A673 (cell line): Measurements from ENCODE around the gene CASP2. TPM values are rescaled to one million over a fixed set of nuclear protein-coding genes. Genes with fewer than 3 reads are reported as not detected.

ENCODE experiments used
- BruUV-seq: library from RNA; stranded (reverse); fragments of 400-500 nt; replicated peaks from 2 replicates; lab custom pipeline; 2021; lab: Mats Ljungman, UMichigan
- CTCF ChIA-PET: fragments of 300-600 bp; sonication (Branson Sonifier 250); formaldehyde crosslinking; loops from one replicate; lab custom pipeline; 2022; ENCODE audit warnings: antibody characterized with exemption; lab: Charles Lee
- POLR2A ChIA-PET: fragments of 300-600 bp; sonication (Branson Sonifier 250); formaldehyde crosslinking; loops from one replicate; lab custom pipeline; 2022; ENCODE audit warnings: antibody characterized with exemption; ENCODE audit not compliant: low non-redundant PET; lab: Charles Lee
- DNase-seq: peaks from one replicate; pipeline ENCODE4 v3.0.0-alpha.2; 2015; ENCODE audit warnings: low spot score
- H3K27ac ChIP-seq: fragments of 200-600 bp; sonication (generic); 2 replicates; pipeline ENCODE4 v1.5.1; 2016; ENCODE audit warnings: mixed run types, low read depth, mild to moderate bottlenecking, mixed read lengths, antibody characterized with exemption, low read length; ENCODE audit not compliant: poor library complexity, severe bottlenecking
- H3K27me3 ChIP-seq: fragments of 200-600 bp; sonication (generic); replicated peaks from 2 replicates; pipeline ENCODE4 v1.6.1; 2017; ENCODE audit warnings: mixed run types, low read depth, mild to moderate bottlenecking, mixed read lengths, antibody characterized with exemption, low read length; ENCODE audit not compliant: insufficient read depth, poor library complexity
- H3K36me3 ChIP-seq: fragments of 200-600 bp; sonication (generic); 2 replicates; pipeline ENCODE4 v1.6.1; 2016; ENCODE audit warnings: mixed run types, mild to moderate bottlenecking, mixed read lengths, antibody characterized with exemption, low read length; ENCODE audit not compliant: insufficient read depth, poor library complexity, severe bottlenecking
- H3K4me1 ChIP-seq: fragments of 200-600 bp; sonication (generic); 2 replicates; pipeline ENCODE4 v1.6.1; 2017; ENCODE audit warnings: mixed run types, mild to moderate bottlenecking, mixed read lengths, antibody characterized with exemption, low read length; ENCODE audit not compliant: insufficient read depth, poor library complexity, severe bottlenecking
- H3K4me3 ChIP-seq: fragments of 200-600 bp; sonication (generic); 2 replicates; pipeline ENCODE4 v1.5.1; 2016; ENCODE audit warnings: low read depth, mixed run types, mild to moderate bottlenecking, mixed read lengths, low read length; ENCODE audit not compliant: poor library complexity, severe bottlenecking
- H3K9me3 ChIP-seq: fragments of 200-600 bp; sonication (generic); 2 replicates; pipeline ENCODE4 v1.6.1; 2016; ENCODE audit warnings: mixed run types, low read depth, mild to moderate bottlenecking, mixed read lengths, antibody characterized with exemption, low read length; ENCODE audit not compliant: poor library complexity, severe bottlenecking
- CTCF ChIP-seq: fragments of 300-800, 200-600 bp; sonication (generic); conservative IDR thresholded peaks from 2 replicates; pipeline ENCODE4 v1.5.1; 2017; ENCODE audit warnings: low read depth, mild to moderate bottlenecking, antibody characterized with exemption, low read length, moderate library complexity, mixed read lengths
- EZH2 ChIP-seq: fragments of 200-600 bp; sonication (generic); IDR thresholded peaks from 2 replicates; pipeline ENCODE4 v1.6.1; 2017; ENCODE audit warnings: borderline replicate concordance, low read depth, mild to moderate bottlenecking, mixed read lengths, antibody characterized with exemption, low read length; ENCODE audit not compliant: poor library complexity, severe bottlenecking
- intact Hi-C: fragments of 100-400 bp; cut with micrococcal nuclease; formaldehyde crosslinking; loops from one replicate; pipeline ENCODE4 v1.10.0; 2022; ENCODE audit not compliant: unreplicated experiment
- total RNA-seq: library from RNA; stranded (reverse); gene quantifications from 2 replicates; pipeline ENCODE4 v1.2.3, GENCODE V29; 2021

The CASP2 gene
- total RNA-seq, 1 experiment from 2014 or later: 76.8 TPM

- DNase-seq: no peak
- Histone ChIP-seq H3K4me3 (no peak overlapping the region), H3K36me3 (no peaks in the 10 kb centered on the region), H3K9me3 (no peaks in the 10 kb centered on the region), H3K4me1 (no peaks in the 10 kb centered on the region), H3K27ac (no peak overlapping the region), H3K27me3 (no peaks in the 10 kb centered on the region)
- TF ChIP-seq EZH2 (no peak), CTCF (no peak)
- intact Hi-C loops: loop anchor here (2.0 kb wide), 1 partner anchor 21 kb away; no protein-coding TSS in a partner anchor
- ChIA-PET CTCF (interaction anchor here (0.6 kb wide), 1 partner anchor 22 kb away, joined by 3 read pairs; no protein-coding TSS in a partner anchor), POLR2A (no interaction called here)
- BruUV-seq: no TSS peak
These were observed 33.6 kb downstream of the CASP2 start for GRCh38 chr7:143321734-143322133.

GRCh38 chr7:143322760-143323633 lies 34.8 kb downstream of the CASP2 start:
- H3K4me1 ChIP-seq: no peaks in the 10 kb centered on the region
- no peaks in the 10 kb centered on the region for H3K27me3 ChIP-seq
- no TSS peak for BruUV-seq
- H3K4me3 ChIP-seq: no peak overlapping the region
- POLR2A ChIA-PET: no interaction called here
- intact Hi-C loops: no loop called here
- no peaks in the 10 kb centered on the region for H3K9me3 ChIP-seq
- H3K36me3 ChIP-seq: no peaks in the 10 kb centered on the region
- CTCF ChIA-PET: no interaction called here
- TF ChIP-seq EZH2 (no peak), CTCF (no peak)
- H3K27ac ChIP-seq: no peak overlapping the region
- no peak for DNase-seq

- TF ChIP-seq CTCF: no peak
- no peak for TF ChIP-seq EZH2
- ChIA-PET POLR2A (no interaction called here), CTCF (no interaction called here)
- Histone ChIP-seq H3K4me3 (no peak overlapping the region), H3K27ac (no peak overlapping the region), H3K36me3 (no peaks in the 10 kb centered on the region), H3K4me1 (no peaks in the 10 kb centered on the region), H3K9me3 (no peaks in the 10 kb centered on the region), H3K27me3 (no peaks in the 10 kb centered on the region)
- BruUV-seq: no TSS peak
- intact Hi-C loops: no loop called here
- DNase-seq: no peak
These were observed 35.5 kb downstream of the CASP2 start for GRCh38 chr7:143323653-143324052.
